GM13976 (cell line): ENCODE measurements around the gene DOK7.

Experiments used
- DNase-seq: peaks from one replicate; pipeline ENCODE4 v3.0.0; 2012; ENCODE audit warnings: low spot score
- CTCF ChIP-seq: IDR thresholded peaks from 2 replicates; pipeline ENCODE4 v1.5.1; 2012; ENCODE audit warnings: borderline replicate concordance, mild to moderate bottlenecking; ENCODE audit not compliant: insufficient read depth; ENCODE audit errors: extremely low read depth, missing control alignments, control extremely low read depth
- in situ Hi-C: fragments of 300-500 bp; cut with MboI; formaldehyde crosslinking; loops from one replicate; pipeline ENCODE4 v1.12.0; 2022; ENCODE audit warnings: low sequenced_read_pairs, mixed read lengths, inconsistent platforms; ENCODE audit not compliant: unreplicated experiment

The DOK7 gene

GRCh38 chr4:3462321-3462789 is 751 bp upstream of the DOK7 start:
- no peak for TF ChIP-seq CTCF
- no peak for DNase-seq
- in situ Hi-C loops = no loop called here

GRCh38 chr4:3463556-3464348 is 646 bp downstream of the DOK7 start:
- DNase-seq = no peak
- in situ Hi-C loops = no loop called here

GRCh38 chr4:3464349-3464905 is 1.3 kb downstream of the DOK7 start:
- DNase-seq = no peak
- in situ Hi-C loops = no loop called here
- no peak for TF ChIP-seq CTCF

More at GRCh38 chr4:3463556-3464348, 646 bp downstream of the DOK7 start:
- TF ChIP-seq CTCF = no peak

GRCh38 chr4:3464911-3465697 is 2.0 kb downstream of the DOK7 start:
- in situ Hi-C loops = no loop called here
- DNase-seq = no peak
- no peak for TF ChIP-seq CTCF

GRCh38 chr4:3465698-3466671 is 2.9 kb downstream of the DOK7 start:
- in situ Hi-C loops = no loop called here
- DNase-seq = no peak

More at GRCh38 chr4:3465698-3466671, 2.9 kb downstream of the DOK7 start:
- TF ChIP-seq CTCF = no peak
